AG09319 (cell line): ENCODE measurements around the gene CCDC71L.
A peak's percentile ranks its signal among the peaks of the same experiment; 100 is the strongest.
"Not testable (repeated sequence)": the region's sequence is repeated elsewhere in the genome, so short reads cannot be mapped to it uniquely, and the experiment has no call there.

Experiments
- DNase-seq: peaks from one replicate; pipeline ENCODE4 v3.0.0-alpha.2; 2010; ENCODE audit warnings: low read depth; ENCODE audit errors: extremely low read depth
- TF ChIP-seq, protein P1 (sequence below): IDR thresholded peaks from 2 replicates; pipeline ENCODE4 v1.5.1; 2011; ENCODE audit warnings: low read depth, mild to moderate bottlenecking, inconsistent platforms, low read length, moderate library complexity

CCDC71L gene

DNA sequence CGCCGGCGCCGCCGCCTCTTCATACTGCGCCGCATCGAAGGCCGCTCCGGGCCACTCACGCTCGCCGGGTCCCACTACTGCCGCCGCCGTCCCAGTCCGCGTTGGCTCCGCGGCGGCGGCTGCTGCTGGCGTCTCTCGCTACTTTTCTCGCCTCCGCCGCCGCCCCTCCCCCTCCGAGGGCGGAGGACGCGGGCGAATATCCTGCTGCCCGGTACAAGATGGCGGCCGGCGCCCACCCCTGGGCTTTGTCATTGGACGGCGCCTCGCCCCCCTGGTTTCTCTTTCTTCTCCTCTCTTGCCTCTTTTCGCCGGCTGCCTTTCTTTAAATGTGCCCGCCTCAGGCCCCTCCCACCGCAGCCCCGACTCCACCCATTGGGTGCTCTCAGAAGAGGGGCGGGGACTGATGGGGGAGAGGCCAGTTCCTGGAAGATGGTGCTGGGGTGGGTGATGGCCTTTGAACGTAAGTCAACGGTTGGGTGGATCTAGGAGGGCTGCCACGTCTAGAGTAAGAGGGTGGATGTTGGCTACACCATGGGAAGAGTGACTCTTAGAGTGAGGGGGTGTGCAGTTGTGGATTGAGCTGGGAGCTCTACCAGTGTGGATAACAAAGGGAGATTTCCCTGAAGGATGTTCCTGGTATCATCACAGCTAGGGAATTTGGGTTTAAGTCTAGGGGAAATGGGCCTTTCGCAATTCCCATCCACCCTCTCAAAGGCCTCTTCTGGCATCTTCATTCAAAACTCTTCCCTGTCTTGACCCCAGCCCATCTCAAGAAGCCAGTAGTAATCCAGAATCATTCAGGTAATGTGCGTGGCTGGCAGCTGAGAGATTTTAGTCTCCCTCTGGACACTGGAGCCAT lies at the start of gene CCDC71L:
CCDC71L (minus strand) TSS at position 297 of the 859 bp plus-strand sequence; CDS start at position 35, 262 bp downstream.
- TF ChIP-seq, protein P1, sequence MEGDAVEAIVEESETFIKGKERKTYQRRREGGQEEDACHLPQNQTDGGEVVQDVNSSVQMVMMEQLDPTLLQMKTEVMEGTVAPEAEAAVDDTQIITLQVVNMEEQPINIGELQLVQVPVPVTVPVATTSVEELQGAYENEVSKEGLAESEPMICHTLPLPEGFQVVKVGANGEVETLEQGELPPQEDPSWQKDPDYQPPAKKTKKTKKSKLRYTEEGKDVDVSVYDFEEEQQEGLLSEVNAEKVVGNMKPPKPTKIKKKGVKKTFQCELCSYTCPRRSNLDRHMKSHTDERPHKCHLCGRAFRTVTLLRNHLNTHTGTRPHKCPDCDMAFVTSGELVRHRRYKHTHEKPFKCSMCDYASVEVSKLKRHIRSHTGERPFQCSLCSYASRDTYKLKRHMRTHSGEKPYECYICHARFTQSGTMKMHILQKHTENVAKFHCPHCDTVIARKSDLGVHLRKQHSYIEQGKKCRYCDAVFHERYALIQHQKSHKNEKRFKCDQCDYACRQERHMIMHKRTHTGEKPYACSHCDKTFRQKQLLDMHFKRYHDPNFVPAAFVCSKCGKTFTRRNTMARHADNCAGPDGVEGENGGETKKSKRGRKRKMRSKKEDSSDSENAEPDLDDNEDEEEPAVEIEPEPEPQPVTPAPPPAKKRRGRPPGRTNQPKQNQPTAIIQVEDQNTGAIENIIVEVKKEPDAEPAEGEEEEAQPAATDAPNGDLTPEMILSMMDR: no peak
- DNase-seq: peak; percentile 92

- not testable (repeated sequence) for DNase-seq
These were observed 48.6 kb upstream of the CCDC71L start for GRCh38 chr7:106709604-106710003.

GRCh38 chr7:106704000-106704840 lies 43.3 kb upstream of the CCDC71L start:
- TF ChIP-seq, protein P1: no peak
- no peak for DNase-seq

DNA sequence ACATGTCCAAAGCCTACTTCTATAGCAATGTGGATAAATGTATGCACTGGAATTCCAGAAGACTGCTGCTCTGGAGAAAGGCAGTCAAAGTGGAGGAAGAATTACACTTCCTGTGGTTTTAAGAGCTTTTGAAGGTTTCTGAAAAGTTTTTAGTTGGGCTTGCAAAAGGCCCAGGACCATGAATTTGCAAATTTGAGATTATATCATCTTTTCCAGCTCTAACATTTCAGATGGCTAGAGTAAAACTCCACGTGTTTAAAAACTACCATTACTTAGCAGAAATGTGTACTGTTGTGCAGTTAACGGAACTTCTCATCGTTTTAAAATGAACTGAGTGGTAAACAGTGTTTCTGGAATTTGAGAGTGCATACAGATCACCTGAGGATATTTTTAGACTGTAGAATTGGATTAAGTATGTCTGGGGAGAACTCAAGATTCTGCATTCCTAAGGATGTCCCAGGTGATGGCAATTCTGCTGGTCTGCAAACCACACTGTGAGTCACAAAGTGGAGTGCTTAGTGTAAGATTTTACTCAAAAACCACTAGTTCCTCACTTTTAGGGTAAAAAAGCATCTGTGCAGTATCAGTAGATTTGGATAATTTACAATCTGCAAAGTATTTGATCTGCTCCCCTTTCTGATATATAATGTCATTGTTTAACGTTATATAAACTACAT lies 32.9 kb upstream of the CCDC71L start:
- DNase-seq: no peak
- TF ChIP-seq, protein P1: no peak

DNA sequence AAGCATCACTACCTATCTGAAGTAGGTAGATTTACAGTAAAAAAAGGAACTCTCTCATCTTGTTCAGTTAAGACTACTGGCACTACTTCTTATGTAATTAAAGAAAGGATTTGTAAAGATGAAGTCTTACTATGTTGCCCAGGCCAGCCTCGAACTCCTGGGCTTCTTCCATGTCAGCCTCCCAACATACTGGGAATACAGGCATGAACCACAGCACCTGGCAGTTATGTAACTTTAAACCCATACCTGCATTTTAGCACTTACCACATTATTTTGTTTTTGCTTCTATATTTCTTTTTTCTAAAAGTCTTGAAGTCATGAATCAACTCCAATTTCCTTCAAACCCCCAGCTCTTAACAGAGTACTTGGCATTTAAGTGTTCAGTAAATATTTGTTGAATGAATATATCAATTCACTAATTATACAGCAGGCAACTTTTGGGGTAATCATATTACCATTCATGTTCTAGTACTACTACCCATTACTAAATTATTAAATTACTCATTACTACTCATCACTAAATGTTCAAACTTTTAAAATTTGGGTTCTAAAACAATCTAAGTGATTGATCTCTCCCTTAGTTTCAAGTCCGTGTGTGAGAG lies 31.6 kb upstream of the CCDC71L start:
- DNase-seq: no peak

DNA sequence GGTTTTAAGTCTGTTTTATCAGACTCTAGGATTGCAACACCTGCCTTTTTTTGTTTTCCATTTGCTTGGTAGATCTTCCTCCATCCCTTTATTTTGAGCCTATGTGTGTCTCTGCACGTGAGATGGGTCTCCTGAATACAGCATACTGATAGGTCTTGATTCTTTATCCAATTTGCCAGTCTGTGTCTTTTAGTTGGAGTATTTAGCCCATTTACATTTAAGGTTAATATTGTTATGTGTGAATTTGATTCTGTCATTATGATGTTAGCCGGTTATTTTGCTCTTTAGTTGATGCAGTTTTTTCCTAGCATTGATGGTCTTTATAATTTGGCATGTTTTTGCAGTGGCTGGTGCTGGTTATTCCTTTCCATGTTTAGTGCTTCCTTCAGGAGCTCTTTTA lies 27.2 kb upstream of the CCDC71L start:
- DNase-seq: not testable (repeated sequence)

More for the DNA sequence above, 31.6 kb upstream of the CCDC71L start:
- TF ChIP-seq, protein P1: no peak

DNA sequence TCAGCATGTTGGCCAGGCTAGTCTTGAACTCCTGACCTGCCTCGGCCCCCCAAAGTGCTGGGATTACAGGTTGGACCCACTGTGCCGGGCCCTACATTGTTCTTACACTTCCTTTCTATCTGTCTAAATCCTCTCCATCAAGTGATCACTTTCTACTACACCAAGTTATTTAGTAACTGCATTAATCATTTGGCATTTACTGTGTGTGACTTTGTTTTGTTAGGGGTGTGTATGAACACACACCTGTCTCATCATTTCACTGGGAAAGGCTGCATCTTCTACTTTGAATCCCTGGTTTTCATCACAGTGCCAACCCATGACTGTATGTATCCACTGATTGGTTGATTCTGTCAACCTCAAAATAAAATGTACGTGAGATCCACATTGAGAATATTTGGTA lies 23.0 kb upstream of the CCDC71L start:
- TF ChIP-seq, protein P1: no peak
- no peak for DNase-seq
